HCT116 (cell line): Measurements from ENCODE around the gene SPSB2. TPM values are rescaled to one million over a fixed set of nuclear protein-coding genes. Genes with fewer than 3 reads are reported as not detected.

ENCODE experiments used
- ATAC-seq: fragments of 200-7000 bp; cut with Tn5 transposase; 2 replicates; pipeline ENCODE4 v1.9.1; 2020; ENCODE audit warnings: mild to moderate bottlenecking, moderate library complexity
- BruUV-seq: library from RNA; stranded (reverse); fragments of 400-500 nt; replicated peaks from 2 replicates; lab custom pipeline; 2021; lab: Mats Ljungman, UMichigan
- CTCF ChIA-PET: fragments of 300-600 bp; sonication (Branson Sonifier 250); formaldehyde crosslinking; loops from one replicate; lab custom pipeline; 2021; ENCODE audit warnings: antibody characterized with exemption; lab: Charles Lee
- POLR2A ChIA-PET: fragments of 300-600, 350-600 bp; sonication (Branson Sonifier 250); formaldehyde crosslinking; loops from one replicate; lab custom pipeline; 2021; ENCODE audit warnings: antibody characterized with exemption; lab: Charles Lee
- RAD21 ChIA-PET, 2 experiments: fragments of 300-600 bp; sonication (Branson Sonifier 250); formaldehyde crosslinking; loops; one replicate each; lab custom pipeline; 2023; ENCODE audit warnings: low total read pairs in 2 of 2; ENCODE audit not compliant: uncharacterized antibody in 2 of 2, unreplicated experiment in 2 of 2, low non-redundant PET in 1 of 2; lab: Charles Lee
- DNase-seq: peaks from one replicate; pipeline ENCODE4 v3.0.0-alpha.2; 2010; ENCODE audit warnings: low read depth, low spot score
- H2AFZ ChIP-seq: fragments of 200-600 bp; shearing (Covaris generic), sonication (generic); 2 replicates; pipeline ENCODE4 v1.6.1; 2017; ENCODE audit warnings: low read depth, mixed run types, mixed read lengths, antibody characterized with exemption, low read length; ENCODE audit not compliant: poor library complexity, severe bottlenecking
- H3K27ac ChIP-seq: 2 replicates; pipeline ENCODE4 v1.5.1; 2012; ENCODE audit warnings: low read depth, low read length
- H3K27me3 ChIP-seq: fragments of 200-600 bp; sonication (generic); 2 replicates; pipeline ENCODE4 v1.6.1; 2016; ENCODE audit warnings: mixed run types, low read length, mixed read lengths; ENCODE audit not compliant: insufficient read depth
- H3K36me3 ChIP-seq, 2 experiments: fragments of 200-500 bp in 1 of 2; fragments of 200-600 bp in 1 of 2; sonication (Bioruptor generic) in 1 of 2; sonication (generic) in 1 of 2; 2 replicates each; pipeline versions ENCODE4 v1.5.1 to v1.6.1; 2014 to 2016; ENCODE audit warnings: low read length in 2 of 2, inconsistent platforms in 1 of 2, mixed read lengths in 1 of 2, mixed run types in 1 of 2; ENCODE audit not compliant: insufficient read depth in 2 of 2, control insufficient read depth in 1 of 2
- H3K4me1 ChIP-seq, 2 experiments: fragments of 200-600 bp in 1 of 2; sonication (generic) in 1 of 2; 2 replicates each; pipeline versions ENCODE4 v1.5.1 to v1.6.1; 2012 to 2017; ENCODE audit warnings: low read length in 2 of 2, inconsistent platforms in 1 of 2, mild to moderate bottlenecking in 1 of 2, mixed read lengths in 1 of 2, mixed run types in 1 of 2, moderate library complexity in 1 of 2; ENCODE audit not compliant: insufficient read depth in 2 of 2, control insufficient read depth in 1 of 2
- H3K4me2 ChIP-seq: fragments of 200-600 bp; sonication (generic); 2 replicates; pipeline ENCODE4 v1.6.1; 2017; ENCODE audit warnings: mixed run types, low read length, mixed read lengths
- H3K4me3 ChIP-seq, 2 experiments: fragments of 200-600 bp in 1 of 2; sonication (generic) in 1 of 2; replicated peaks in 1 of 2; 2 replicates each; pipeline ENCODE4 v1.5.1; 2011 to 2016; ENCODE audit warnings: low read length in 2 of 2, control low read depth in 1 of 2, low read depth in 1 of 2, mild to moderate bottlenecking in 1 of 2, mixed read lengths in 1 of 2, mixed run types in 1 of 2
- H3K79me2 ChIP-seq: fragments of 200-600 bp; sonication (generic); 2 replicates; pipeline ENCODE4 v1.6.1; 2017; ENCODE audit warnings: mild to moderate bottlenecking, mixed run types, low read length, moderate library complexity, mixed read lengths; ENCODE audit not compliant: insufficient read depth
- H3K9ac ChIP-seq: fragments of 200-600 bp; sonication (generic); 2 replicates; pipeline ENCODE4 v1.6.1; 2016; ENCODE audit warnings: low read length, mixed read lengths
- H3K9me2 ChIP-seq: fragments of 200-600 bp; sonication (generic), shearing (Covaris generic); 2 replicates; pipeline ENCODE4 v1.6.1; 2017; ENCODE audit warnings: mixed run types, mild to moderate bottlenecking, moderate library complexity; ENCODE audit not compliant: insufficient read depth
- H3K9me3 ChIP-seq, 2 experiments: fragments of 200-500 bp in 1 of 2; fragments of 200-600 bp in 1 of 2; sonication (Bioruptor generic) in 1 of 2; sonication (generic) in 1 of 2; 2 replicates each; pipeline ENCODE4 v1.6.1; 2014 to 2017; ENCODE audit warnings: low read length in 2 of 2, mixed read lengths in 2 of 2, inconsistent platforms in 1 of 2, low read depth in 1 of 2, mild to moderate bottlenecking in 1 of 2, mixed run types in 1 of 2, moderate library complexity in 1 of 2; ENCODE audit not compliant: control insufficient read depth in 1 of 2, insufficient read depth in 1 of 2
- H4K20me1 ChIP-seq: fragments of 200-600 bp; sonication (generic), shearing (Covaris generic); 2 replicates; pipeline ENCODE4 v1.6.1; 2017; ENCODE audit warnings: mixed run types, mild to moderate bottlenecking, moderate library complexity; ENCODE audit not compliant: insufficient read depth
- CEBPB ChIP-seq: IDR thresholded peaks from 2 replicates; pipeline ENCODE4 v1.6.1; 2012; ENCODE audit warnings: low read depth
- EGR1 ChIP-seq: IDR thresholded peaks from 2 replicates; pipeline ENCODE4 v1.6.1; 2012; ENCODE audit warnings: low read depth
- ELF1 ChIP-seq: IDR thresholded peaks from 2 replicates; pipeline ENCODE4 v1.6.1; 2012; ENCODE audit warnings: low read depth, borderline replicate concordance
- EZH2 ChIP-seq: fragments of 200-600 bp; sonication (generic); IDR thresholded peaks from 2 replicates; pipeline ENCODE4 v1.6.1; 2017; ENCODE audit warnings: antibody characterized with exemption, mixed run types
- FOSL1 ChIP-seq: IDR thresholded peaks from 2 replicates; pipeline ENCODE4 v1.6.1; 2012; ENCODE audit warnings: low read depth
- JUND ChIP-seq: IDR thresholded peaks from 2 replicates; pipeline ENCODE4 v1.6.1; 2012
- POLR2A ChIP-seq: IDR thresholded peaks from 2 replicates; pipeline ENCODE4 v1.7.0; 2011; ENCODE audit warnings: borderline replicate concordance; ENCODE audit not compliant: insufficient read depth, insufficient read length; ENCODE audit errors: extremely low read depth
- POLR2AphosphoS5 ChIP-seq: IDR thresholded peaks from 2 replicates; pipeline ENCODE4 v1.6.1; 2011; ENCODE audit warnings: mild to moderate bottlenecking, low read depth, low read length, moderate library complexity
- RAD21 ChIP-seq: IDR thresholded peaks from 2 replicates; pipeline ENCODE4 v1.6.1; 2012; ENCODE audit warnings: low read depth, mild to moderate bottlenecking
- SIN3A ChIP-seq: IDR thresholded peaks from 2 replicates; pipeline ENCODE4 v1.6.1; 2012; ENCODE audit warnings: low read depth
- SRF ChIP-seq: IDR thresholded peaks from 2 replicates; pipeline ENCODE4 v1.6.1; 2012; ENCODE audit warnings: low read depth
- TCF7L2 ChIP-seq: IDR thresholded peaks from 2 replicates; pipeline ENCODE4 v1.7.0; 2011; ENCODE audit warnings: borderline replicate concordance, inconsistent platforms; ENCODE audit not compliant: insufficient read depth, insufficient read length; ENCODE audit errors: extremely low read depth
- intact Hi-C: fragments of 100-400 bp; cut with micrococcal nuclease; formaldehyde crosslinking; loops from 2 replicates; pipeline ENCODE4 v1.10.0; 2022
- total RNA-seq: library from RNA; stranded (reverse); gene quantifications from one replicate; pipeline ENCODE4 v1.2.1, GENCODE V29; 2021; ENCODE audit not compliant: unreplicated experiment
- TF ChIP-seq, protein P1 (sequence below): IDR thresholded peaks from 2 replicates; pipeline ENCODE4 v1.6.1; 2012; ENCODE audit warnings: low read depth
- TF ChIP-seq, protein P2 (sequence below): IDR thresholded peaks from 2 replicates; pipeline ENCODE4 v1.6.1; 2011; ENCODE audit warnings: mild to moderate bottlenecking, low read length, moderate library complexity; ENCODE audit not compliant: insufficient replicate concordance; ENCODE audit errors: extremely low read depth
- TF ChIP-seq, protein P3 (sequence below): IDR thresholded peaks from 2 replicates; pipeline ENCODE4 v1.6.1; 2012
- TF ChIP-seq, protein P4 (sequence below): IDR thresholded peaks from 2 replicates; pipeline ENCODE4 v1.6.1; 2012

SPSB2 gene
- total RNA-seq, 1 experiment from 2014 or later, result 10.0 TPM

DNA sequence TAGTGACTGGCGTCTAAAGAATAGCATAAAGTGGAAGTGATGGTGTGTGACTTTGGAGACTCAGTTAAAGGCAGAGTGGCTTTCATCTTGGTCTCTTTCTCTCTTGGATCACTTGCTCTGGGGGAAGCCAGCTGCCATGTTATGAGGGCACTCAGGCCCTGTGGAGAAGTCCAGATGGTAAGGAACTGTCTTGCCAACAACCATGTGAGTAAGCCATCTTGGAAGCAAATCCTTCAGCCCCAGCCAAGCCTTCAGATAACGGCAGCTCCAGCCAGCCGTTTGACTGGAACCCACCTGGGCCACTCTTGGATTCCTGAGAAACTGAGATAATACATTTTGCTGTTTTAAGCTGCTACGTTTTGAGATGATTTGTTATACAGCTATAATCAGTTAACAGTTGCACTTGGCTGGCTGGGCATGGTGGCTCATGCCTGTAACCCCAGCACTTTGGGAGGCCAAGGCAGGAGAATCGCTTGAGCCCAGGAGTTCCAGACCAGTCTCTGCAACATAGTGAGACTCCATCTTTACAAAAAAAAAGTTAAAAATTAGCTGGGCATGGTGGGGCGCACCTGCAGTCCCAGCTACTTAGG is 23.8 kb upstream of the SPSB2 start:
- H3K9me2 ChIP-seq, result no peaks in the 10 kb centered on the region

DNA sequence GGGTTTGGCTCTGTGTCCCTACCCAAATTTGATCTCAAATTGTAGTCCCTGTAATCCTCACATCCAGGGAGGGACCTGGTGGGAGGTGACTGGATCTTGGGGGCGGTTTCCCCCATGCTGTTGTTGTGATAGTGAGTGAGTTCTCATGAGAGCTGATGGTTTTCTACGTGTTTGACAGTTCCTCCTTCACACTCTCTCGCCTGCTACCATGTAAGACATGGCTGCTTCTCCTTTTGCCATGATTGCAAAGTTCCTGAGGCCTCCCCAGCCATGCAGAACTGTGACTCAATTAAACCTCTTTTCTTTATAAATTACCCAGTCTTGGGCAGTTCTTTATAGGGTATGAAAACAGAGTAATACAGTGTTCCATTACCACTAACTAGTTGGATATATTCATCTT is 21.2 kb upstream of the SPSB2 start:
- Histone ChIP-seq H2AFZ (no peak overlapping the region), H3K27ac (no peak overlapping the region), H3K27me3 (no peaks in the 10 kb centered on the region), H3K79me2 (no peaks in the 10 kb centered on the region), H3K4me3 (no peak overlapping the region), H3K36me3 (no peaks in the 10 kb centered on the region), H3K9me2 (no peaks in the 10 kb centered on the region), H3K4me2 (no peak overlapping the region), H3K9ac (no peak overlapping the region), H4K20me1 (no peaks in the 10 kb centered on the region), H3K4me1 (peaks cover 12 to 19% of the 10 kb centered on the region in 2 experiments), H3K9me3 (no peaks in the 10 kb centered on the region)
- BruUV-seq, result no TSS peak
- ATAC-seq, result no peak
- POLR2A ChIA-PET, result interaction anchor here (0.7 kb wide), 1 partner anchor 20 kb away, joined by 3 read pairs; the partner anchor contains the start of gene ENO2
- CTCF ChIA-PET, result no interaction called here
- intact Hi-C loops, result no loop called here
- RAD21 ChIA-PET, result no interaction called here
- DNase-seq, result no peak
- TF ChIP-seq EZH2 (no peak), RAD21 (no peak), SRF (no peak), TCF7L2 (no peak), CEBPB (no peak), SIN3A (no peak), POLR2AphosphoS5 (no peak), FOSL1 (no peak), ELF1 (no peak), POLR2A (no peak)
- TF ChIP-seq, protein P1, sequence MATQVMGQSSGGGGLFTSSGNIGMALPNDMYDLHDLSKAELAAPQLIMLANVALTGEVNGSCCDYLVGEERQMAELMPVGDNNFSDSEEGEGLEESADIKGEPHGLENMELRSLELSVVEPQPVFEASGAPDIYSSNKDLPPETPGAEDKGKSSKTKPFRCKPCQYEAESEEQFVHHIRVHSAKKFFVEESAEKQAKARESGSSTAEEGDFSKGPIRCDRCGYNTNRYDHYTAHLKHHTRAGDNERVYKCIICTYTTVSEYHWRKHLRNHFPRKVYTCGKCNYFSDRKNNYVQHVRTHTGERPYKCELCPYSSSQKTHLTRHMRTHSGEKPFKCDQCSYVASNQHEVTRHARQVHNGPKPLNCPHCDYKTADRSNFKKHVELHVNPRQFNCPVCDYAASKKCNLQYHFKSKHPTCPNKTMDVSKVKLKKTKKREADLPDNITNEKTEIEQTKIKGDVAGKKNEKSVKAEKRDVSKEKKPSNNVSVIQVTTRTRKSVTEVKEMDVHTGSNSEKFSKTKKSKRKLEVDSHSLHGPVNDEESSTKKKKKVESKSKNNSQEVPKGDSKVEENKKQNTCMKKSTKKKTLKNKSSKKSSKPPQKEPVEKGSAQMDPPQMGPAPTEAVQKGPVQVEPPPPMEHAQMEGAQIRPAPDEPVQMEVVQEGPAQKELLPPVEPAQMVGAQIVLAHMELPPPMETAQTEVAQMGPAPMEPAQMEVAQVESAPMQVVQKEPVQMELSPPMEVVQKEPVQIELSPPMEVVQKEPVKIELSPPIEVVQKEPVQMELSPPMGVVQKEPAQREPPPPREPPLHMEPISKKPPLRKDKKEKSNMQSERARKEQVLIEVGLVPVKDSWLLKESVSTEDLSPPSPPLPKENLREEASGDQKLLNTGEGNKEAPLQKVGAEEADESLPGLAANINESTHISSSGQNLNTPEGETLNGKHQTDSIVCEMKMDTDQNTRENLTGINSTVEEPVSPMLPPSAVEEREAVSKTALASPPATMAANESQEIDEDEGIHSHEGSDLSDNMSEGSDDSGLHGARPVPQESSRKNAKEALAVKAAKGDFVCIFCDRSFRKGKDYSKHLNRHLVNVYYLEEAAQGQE, result no peak
- TF ChIP-seq, protein P2, sequence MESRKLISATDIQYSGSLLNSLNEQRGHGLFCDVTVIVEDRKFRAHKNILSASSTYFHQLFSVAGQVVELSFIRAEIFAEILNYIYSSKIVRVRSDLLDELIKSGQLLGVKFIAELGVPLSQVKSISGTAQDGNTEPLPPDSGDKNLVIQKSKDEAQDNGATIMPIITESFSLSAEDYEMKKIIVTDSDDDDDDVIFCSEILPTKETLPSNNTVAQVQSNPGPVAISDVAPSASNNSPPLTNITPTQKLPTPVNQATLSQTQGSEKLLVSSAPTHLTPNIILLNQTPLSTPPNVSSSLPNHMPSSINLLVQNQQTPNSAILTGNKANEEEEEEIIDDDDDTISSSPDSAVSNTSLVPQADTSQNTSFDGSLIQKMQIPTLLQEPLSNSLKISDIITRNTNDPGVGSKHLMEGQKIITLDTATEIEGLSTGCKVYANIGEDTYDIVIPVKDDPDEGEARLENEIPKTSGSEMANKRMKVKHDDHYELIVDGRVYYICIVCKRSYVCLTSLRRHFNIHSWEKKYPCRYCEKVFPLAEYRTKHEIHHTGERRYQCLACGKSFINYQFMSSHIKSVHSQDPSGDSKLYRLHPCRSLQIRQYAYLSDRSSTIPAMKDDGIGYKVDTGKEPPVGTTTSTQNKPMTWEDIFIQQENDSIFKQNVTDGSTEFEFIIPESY, result no peak
- TF ChIP-seq, protein P3, sequence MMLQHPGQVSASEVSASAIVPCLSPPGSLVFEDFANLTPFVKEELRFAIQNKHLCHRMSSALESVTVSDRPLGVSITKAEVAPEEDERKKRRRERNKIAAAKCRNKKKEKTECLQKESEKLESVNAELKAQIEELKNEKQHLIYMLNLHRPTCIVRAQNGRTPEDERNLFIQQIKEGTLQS, result no peak

More for the DNA sequence above, 23.8 kb upstream of the SPSB2 start:
- BruUV-seq, result no TSS peak
- H3K9ac ChIP-seq, result no peak overlapping the region
- no peak overlapping the region for H3K4me3 ChIP-seq
- intact Hi-C loops, result no loop called here
- no peaks in the 10 kb centered on the region for H3K9me3 ChIP-seq
- ChIA-PET CTCF (no interaction called here), RAD21 (no interaction called here), POLR2A (interaction anchor here (1.1 kb wide), 1 partner anchor 47 kb away, joined by 3 read pairs; the partner anchor contains the start of genes C12orf57 and RNU7-1)
- no peak overlapping the region for H3K27ac ChIP-seq
- no peaks in the 10 kb centered on the region for H3K79me2 ChIP-seq
- TF ChIP-seq, protein P4, sequence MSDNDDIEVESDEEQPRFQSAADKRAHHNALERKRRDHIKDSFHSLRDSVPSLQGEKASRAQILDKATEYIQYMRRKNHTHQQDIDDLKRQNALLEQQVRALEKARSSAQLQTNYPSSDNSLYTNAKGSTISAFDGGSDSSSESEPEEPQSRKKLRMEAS, result no peak
- TF ChIP-seq SRF (no peak), EGR1 (no peak), JUND (no peak)
- no peaks in the 10 kb centered on the region for H3K36me3 ChIP-seq
- no peaks in the 10 kb centered on the region for H3K27me3 ChIP-seq
- DNase-seq (no peak), ATAC-seq (no peak)
- peaks cover 0 to 13% of the 10 kb centered on the region in 2 experiments; a peak in 3 of 4 replicates for H3K4me1 ChIP-seq
- H2AFZ ChIP-seq, result no peak overlapping the region
- no peaks in the 10 kb centered on the region for H4K20me1 ChIP-seq
- H3K4me2 ChIP-seq, result no peak overlapping the region
